ENCODE data around the gene ZP2. TPM values are rescaled to one million over a fixed set of nuclear protein-coding genes. Genes with fewer than 3 reads are reported as not detected.
"Not testable (repeated sequence)": the region's sequence is repeated elsewhere in the genome, so short reads cannot be mapped to it uniquely, and the experiment has no call there.

The ZP2 gene
- total and polyA plus RNA-seq, 9 of the 15 experiments (the other 6 are each of a cell fraction or from before 2014, with no cell fraction given) = not detected

- WGBS (ENCODE audit: insufficient coverage, low coverage, missing lambda C conversion rate) = 57% methylated on average over 3 of the region's 3 CpGs
- in situ Hi-C loops (cut with MboI) = no loop called here
- H3K9ac ChIP-seq (ENCODE audit: insufficient read depth in 1 of 2, low read depth in 2 of 2, low read length in 2 of 2) = no peak overlapping the region
- peaks cover 24% of the 10 kb centered on the region; the same call in 2 of the 3 replicates for H3K36me3 ChIP-seq (ENCODE audit: control insufficient read depth, insufficient read depth, low read length)
- no peaks in the 10 kb centered on the region for H3K27me3 ChIP-seq (ENCODE audit: control insufficient read depth in 2 of 2, insufficient read depth in 2 of 2, low read length in 2 of 2)
- ChIA-PET POLR2A (interaction anchor here (1.1 kb wide), 1 partner anchor 1156 kb away, joined by 3 read pairs; no protein-coding TSS in a partner anchor), CTCF (ENCODE audit: low intra/inter-chr PET ratio) (no interaction called here)
- DNase-seq (ENCODE audit: extremely low read depth in 1 of 4, low spot score in 3 of 4) (no peak), ATAC-seq (no peak), FAIRE-seq (no peak)
- H3K4me3 ChIP-seq = no peak overlapping the region
- intact Hi-C loops (cut with micrococcal nuclease) = no loop called here
- H3K9me3 ChIP-seq (replicated peaks; ENCODE audit: control insufficient read depth, insufficient read depth, low read depth, low read length) = no peaks in the 10 kb centered on the region
- no peak overlapping the region for H3K27ac ChIP-seq (ENCODE audit: extremely low read depth, low read depth, low read length)
- TF ChIP-seq LEF1 (IDR thresholded peaks at IDR 0.05) (no peak), MYNN (IDR thresholded peaks at IDR 0.05) (no peak), MYNN (CRISPR knock-in tag; IDR thresholded peaks at IDR 0.05) (no peak), RBM39 (optimal IDR thresholded peaks at IDR 0.05; ENCODE audit: low read depth, low read length) (no peak), ZNF143 (CRISPR knock-in tag; IDR thresholded peaks at IDR 0.05) (no peak), PHB2 (IDR thresholded peaks at IDR 0.05; ENCODE audit: low read depth) (no peak), U2AF1 (optimal IDR thresholded peaks at IDR 0.05; ENCODE audit: low read depth, low read length) (no peak), FOXP4 (CRISPR knock-in tag; IDR thresholded peaks at IDR 0.05; ENCODE audit: borderline replicate concordance) (no peak), SMARCB1 (IDR thresholded peaks at IDR 0.05; ENCODE audit: insufficient read length, low read depth) (no peak), POLR3A (IDR thresholded peaks at IDR 0.05; ENCODE audit: borderline replicate concordance, extremely low read depth, insufficient read depth, insufficient read length) (no peak), ZNF140 (CRISPR knock-in tag; IDR thresholded peaks at IDR 0.05) (no peak), TEAD1 (CRISPR knock-in tag; IDR thresholded peaks at IDR 0.05) (no peak), ZFX (CRISPR knock-in tag; IDR thresholded peaks at IDR 0.05) (no peak)
- H3K79me2 ChIP-seq (ENCODE audit: control insufficient read depth, insufficient read depth, low read length) = no peaks in the 10 kb centered on the region
- no peak overlapping the region for H2AFZ ChIP-seq (ENCODE audit: low read depth, low read length)
- H3K4me1 ChIP-seq (replicated peaks in 1 of 2; ENCODE audit: control insufficient read depth in 2 of 2, insufficient read depth in 2 of 2, low read length in 2 of 2) = peaks cover 0 to 7% of the 10 kb centered on the region in 2 experiments; a peak in 2 of 5 replicates
- peaks cover 3% of the 10 kb centered on the region for H3K9me1 ChIP-seq (ENCODE audit: control insufficient read depth, insufficient read depth, low read length)
- H4K20me1 ChIP-seq (replicated peaks; ENCODE audit: control insufficient read depth, insufficient read depth, low read length) = no peaks in the 10 kb centered on the region
- BruUV-seq (replicated peaks) = no TSS peak
- H3K4me2 ChIP-seq (ENCODE audit: insufficient read depth, low read length) = no peak overlapping the region
These were observed 38.7 kb downstream of the ZP2 start for GRCh38 chr16:21172650-21173049.

- in situ Hi-C loops (cut with MboI); DNase-seq (ENCODE audit: extremely low read depth in 1 of 4, low spot score in 3 of 4); BruUV-seq (replicated peaks); intact Hi-C loops (cut with micrococcal nuclease); H3K27ac ChIP-seq (ENCODE audit: extremely low read depth, low read depth, low read length); H2AFZ ChIP-seq (ENCODE audit: low read depth, low read length); H3K9ac ChIP-seq (ENCODE audit: insufficient read depth in 1 of 2, low read depth in 2 of 2, low read length in 2 of 2); H4K20me1 ChIP-seq (replicated peaks; ENCODE audit: control insufficient read depth, insufficient read depth, low read length); H3K79me2 ChIP-seq (ENCODE audit: control insufficient read depth, insufficient read depth, low read length); H3K9me3 ChIP-seq (replicated peaks; ENCODE audit: control insufficient read depth, insufficient read depth, low read depth, low read length); ATAC-seq; H3K27me3 ChIP-seq (ENCODE audit: control insufficient read depth in 2 of 2, insufficient read depth in 2 of 2, low read length in 2 of 2); CTCF ChIA-PET (ENCODE audit: low intra/inter-chr PET ratio); H3K4me3 ChIP-seq; H3K9me1 ChIP-seq (ENCODE audit: control insufficient read depth, insufficient read depth, low read length); H3K4me1 ChIP-seq (replicated peaks in 1 of 2; ENCODE audit: control insufficient read depth in 2 of 2, insufficient read depth in 2 of 2, low read length in 2 of 2); H3K4me2 ChIP-seq (ENCODE audit: insufficient read depth, low read length); FAIRE-seq: not testable (repeated sequence)
- 86% methylated on average over 8 of the region's 8 CpGs for WGBS (ENCODE audit: insufficient coverage, low coverage, missing lambda C conversion rate)
- POLR2A ChIA-PET = interaction anchor here (0.6 to 1.4 kb wide), 3 partner anchors 174 to 547 kb away, joined by 3 read pairs; no protein-coding TSS in a partner anchor
- peaks cover 28% of the 10 kb centered on the region for H3K36me3 ChIP-seq (ENCODE audit: control insufficient read depth, insufficient read depth, low read length)
These were observed 41.3 kb downstream of the ZP2 start for GRCh38 chr16:21170116-21170515.
